Activated T-cell treated with anti-CD3 and anti-CD28 coated beads, Interleukin-2, amount 50 U/mL, for 48 hours (primary cell): ENCODE data around the gene PLPP3.

Experiments
- DNase-seq, 2 experiments: peaks; one replicate each; pipeline ENCODE4 v3.0.0-alpha.2; 2020

Gene PLPP3

GRCh38 chr1:56456435-56457101 lies 122.8 kb downstream of the PLPP3 start:
- no peak for DNase-seq

GRCh38 chr1:56453417-56454078 lies 125.8 kb downstream of the PLPP3 start:
- no peak for DNase-seq

GRCh38 chr1:56453016-56453415 lies 126.3 kb downstream of the PLPP3 start:
- DNase-seq: no peak

DNA sequence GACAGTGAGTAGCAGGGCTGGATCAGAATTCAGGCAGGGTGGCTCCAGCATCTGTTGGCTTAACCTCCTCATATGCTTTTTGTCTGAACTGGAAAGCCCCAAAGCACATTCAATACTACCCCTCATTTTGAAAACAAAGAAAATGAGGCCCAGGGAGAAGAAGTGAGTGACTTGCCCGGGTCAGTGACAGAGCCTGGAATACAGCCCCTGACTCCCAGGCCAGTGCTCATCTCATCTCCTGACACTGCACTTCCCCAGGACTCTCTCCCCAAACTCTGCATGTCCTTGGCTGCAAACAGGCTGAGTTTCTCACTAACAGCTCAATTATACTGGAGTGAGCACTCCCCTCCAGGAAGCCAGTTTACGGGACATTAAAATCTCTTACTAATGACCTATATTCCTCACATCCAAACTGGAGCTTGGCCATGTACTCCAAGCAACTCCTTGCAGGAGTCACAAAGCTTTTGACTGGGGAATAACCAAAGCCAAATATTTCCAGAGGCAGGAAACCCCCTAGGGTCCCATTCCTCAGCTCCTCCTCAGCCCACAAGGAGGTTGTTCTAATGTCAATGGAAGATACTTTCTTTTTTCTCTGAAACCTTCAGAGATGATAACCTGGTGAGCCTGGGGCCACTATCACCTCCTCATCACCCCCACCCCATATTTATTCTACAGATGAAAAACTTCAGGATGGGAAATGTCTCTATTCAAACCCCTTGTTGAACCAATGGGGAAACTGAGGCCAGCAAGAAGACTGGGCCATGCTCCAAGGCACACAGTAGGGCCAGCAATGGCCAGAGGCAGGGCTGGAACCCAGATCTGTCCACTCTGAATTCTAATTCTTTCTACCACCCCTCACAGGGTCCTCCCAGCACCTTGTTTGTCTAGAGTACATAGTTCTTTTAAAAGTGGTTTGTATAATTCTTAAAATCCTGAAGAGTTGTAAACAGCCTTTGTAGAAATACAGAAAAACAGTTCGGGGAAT lies 127.0 kb downstream of the PLPP3 start:
- DNase-seq: no peak

DNA sequence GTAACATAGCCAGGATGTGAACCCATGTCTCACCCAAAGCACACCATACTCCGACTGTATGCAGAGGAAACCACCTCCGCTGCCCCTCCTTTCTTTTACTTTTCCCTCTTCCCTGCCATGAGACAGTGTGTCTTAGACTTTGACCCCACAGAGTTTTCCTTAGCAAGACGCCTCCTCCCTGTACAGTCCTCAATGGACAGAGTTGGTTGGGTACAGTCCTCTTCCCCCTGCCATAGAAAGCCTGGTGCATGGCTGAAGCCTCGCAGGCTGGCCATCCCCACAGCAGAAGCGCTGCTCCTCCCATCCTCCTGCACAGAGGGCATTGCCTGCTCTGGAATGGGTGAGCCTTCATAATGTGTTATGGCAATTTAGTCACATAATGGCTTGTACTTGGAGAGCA lies 127.9 kb downstream of the PLPP3 start:
- no peak for DNase-seq

DNA sequence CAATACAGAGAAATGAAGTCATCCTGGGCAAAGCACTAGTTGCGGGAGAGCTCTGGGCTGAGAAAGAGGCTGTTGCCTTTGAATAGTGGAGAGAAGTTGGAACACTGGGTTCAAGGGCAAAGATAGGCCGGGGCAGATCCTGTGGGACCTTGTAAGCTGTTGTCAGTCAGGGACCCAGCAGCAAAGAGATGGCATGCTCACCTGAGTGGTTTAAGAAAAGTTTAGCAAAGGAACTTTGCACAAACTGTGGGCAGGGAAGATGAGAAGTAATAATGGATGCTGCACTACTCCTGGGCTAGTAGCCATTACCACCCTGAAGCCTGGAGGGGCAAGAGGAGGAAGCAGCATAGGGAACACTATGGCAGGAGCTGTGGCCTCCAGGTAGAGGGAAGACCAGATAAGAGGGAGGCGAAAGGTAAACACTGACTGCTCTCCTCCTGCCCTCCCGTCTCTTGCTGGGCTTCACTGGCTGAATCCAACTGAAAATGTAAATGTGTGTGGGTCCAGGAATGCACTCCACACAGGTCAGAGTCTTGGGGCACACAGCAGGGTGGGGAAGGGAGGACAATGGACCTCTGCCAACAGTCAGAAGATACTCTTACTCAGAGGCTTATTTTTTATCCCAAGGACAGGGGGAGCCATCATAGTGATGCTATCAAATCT lies 129.2 kb downstream of the PLPP3 start:
- DNase-seq: no peak

- no peak for DNase-seq
Measured at GRCh38 chr1:56448529-56449300, 130.6 kb downstream of the PLPP3 start.

DNA sequence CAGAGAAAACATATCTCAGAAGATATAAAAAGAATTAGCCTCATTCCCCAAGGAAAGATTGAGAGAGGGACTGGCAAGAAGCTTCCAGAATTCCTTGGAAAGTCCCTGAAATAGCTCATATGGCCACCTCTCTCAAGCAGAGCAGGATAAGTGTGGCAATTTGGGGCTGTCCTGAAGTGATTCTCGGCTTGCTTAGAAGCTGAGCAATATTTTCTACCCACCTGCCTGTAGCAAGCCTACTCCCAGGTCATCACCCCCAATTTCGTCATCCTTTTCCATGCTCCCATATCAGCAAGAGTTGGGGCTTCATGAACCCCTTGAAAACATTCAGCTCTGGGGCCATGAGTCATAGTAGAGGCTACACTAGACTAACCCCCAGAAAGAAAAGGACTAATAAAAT lies 131.5 kb downstream of the PLPP3 start:
- DNase-seq: no peak

GRCh38 chr1:56446531-56447098 lies 132.7 kb downstream of the PLPP3 start:
- DNase-seq: no peak

GRCh38 chr1:56444960-56445646 lies 134.3 kb downstream of the PLPP3 start:
- no peak for DNase-seq
